SW 1271 (cell line): ENCODE measurements around the gene STXBP2.
A peak's percentile ranks its signal among the peaks of the same experiment; 100 is the strongest.

Experiments
- DNase-seq, 2 experiments: peaks; one replicate each; lab custom pipeline; 2025; lab: John Stamatoyannopoulos, UW

The STXBP2 gene

DNA sequence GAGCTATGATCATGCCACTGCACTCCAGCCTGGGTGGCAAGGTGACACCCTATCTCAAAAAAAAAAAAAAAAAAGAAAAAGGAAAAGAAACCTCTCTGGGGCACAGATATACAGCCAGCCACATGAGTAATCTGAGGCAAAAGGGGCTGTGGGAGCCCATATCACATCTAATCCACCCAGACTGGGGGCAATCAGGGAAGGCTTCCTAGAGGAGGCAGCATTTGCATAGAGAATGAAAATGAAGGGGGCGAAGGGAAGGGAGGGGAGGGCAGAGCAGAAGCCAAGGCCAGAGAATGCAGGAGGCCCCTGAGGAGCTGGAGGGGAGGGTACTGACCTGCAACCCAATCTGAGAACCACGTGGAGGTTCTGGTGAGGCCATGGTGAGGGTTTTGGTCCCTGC is 13.2 kb downstream of the STXBP2 start:
- no peak for DNase-seq

DNA sequence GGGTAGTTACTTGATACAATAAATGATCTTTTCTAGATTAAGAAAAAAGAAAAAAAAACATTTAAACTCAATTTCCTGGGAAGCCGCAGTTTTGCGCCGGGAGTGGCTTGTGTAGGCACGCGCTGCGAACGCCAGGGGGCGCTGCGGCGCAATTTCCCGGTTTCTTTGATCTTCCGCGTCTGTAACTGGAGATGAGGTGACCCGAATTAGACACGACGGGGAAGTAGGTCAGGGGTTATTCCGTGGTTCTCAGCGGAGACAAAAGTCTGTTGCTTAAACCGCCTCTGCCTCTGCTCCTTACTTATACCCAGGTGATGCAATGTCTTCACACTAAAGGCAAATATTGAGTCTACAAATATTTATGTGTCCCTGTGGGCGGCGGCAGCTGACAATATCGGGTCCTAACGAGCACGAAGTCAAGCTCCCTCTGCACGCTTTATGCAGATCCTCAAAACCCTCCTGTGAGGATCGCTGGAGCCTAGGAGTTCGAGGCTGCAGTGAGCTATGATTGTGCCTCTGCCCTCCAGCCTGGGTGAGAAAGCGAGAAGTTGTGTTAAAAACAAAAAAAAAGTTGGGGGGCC is 15.2 kb downstream of the STXBP2 start:
- peak in 1 of 2 experiments; percentile 59 for DNase-seq

GRCh38 chr19:7654401-7654800 is 17.5 kb downstream of the STXBP2 start:
- DNase-seq, result no peak

GRCh38 chr19:7655581-7655980 is 18.7 kb downstream of the STXBP2 start:
- no peak for DNase-seq

- DNase-seq, result no peak
Measured at GRCh38 chr19:7657131-7657751, 20.3 kb downstream of the STXBP2 start.

DNA sequence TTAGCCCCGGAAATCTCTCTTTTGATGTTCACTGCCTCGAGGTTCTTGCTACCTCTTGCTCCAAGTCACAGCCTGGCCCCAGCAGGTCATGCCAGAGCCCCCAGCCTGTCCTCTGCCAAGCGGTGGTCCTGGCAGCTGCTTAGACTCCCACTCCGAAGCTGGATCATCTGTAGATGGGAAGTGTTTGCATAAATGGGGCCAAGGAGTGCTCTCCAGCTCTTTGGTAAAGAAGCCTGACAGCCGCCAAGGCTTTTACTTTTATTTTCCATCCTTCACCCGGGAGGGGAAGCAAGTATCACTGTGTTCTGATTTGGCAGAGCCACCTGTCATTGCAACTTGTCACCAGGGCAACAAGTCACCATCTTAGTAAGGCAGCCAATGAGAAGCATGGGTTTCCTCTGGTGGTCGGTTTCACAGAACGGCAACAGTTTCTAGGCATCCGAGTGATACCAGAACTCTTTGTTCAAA is 21.3 kb downstream of the STXBP2 start:
- DNase-seq, result no peak

- DNase-seq, result no peak
Measured at GRCh38 chr19:7661744-7662538, 25.0 kb downstream of the STXBP2 start.

- no peak for DNase-seq
Measured at GRCh38 chr19:7662657-7663056, 25.7 kb downstream of the STXBP2 start.

DNA sequence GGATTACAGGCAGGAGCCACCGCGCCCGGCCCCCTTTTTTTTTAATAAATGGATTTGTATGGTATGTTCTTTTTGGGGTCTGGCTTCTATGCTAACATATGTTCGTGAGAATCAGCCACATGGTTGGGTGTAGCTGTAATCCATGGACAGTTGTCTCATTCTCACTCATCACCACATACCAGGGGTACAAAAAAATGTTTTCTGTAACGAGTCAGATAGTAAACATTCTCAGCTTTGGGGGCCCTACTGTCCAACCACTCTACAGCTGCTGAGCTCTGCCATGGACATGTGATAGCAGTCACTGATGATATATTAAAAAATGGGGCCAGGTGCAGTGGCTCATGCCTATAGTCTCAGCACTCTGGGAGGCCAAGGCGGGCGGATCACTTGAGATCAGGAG is 26.8 kb downstream of the STXBP2 start:
- no peak for DNase-seq

DNA sequence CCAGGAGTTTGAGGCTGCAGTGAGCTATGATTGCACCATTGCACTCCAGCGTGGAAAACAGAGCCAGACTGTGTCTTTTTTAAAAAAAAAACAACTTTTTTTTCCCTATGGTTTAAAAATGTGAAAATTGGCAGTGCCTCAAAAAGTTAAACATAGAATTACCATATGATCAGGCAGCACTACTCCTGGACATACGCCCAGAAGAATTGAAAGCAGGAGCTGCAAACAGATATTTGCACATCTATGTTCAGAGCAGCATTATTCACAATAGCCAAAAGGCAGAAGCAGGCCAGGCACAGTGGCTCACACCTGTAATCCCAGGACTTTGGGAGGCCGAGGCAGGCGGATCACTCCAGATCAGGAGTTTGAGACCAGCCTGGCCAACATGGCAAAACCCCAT is 28.2 kb downstream of the STXBP2 start:
- DNase-seq, result no peak

- DNase-seq, result no peak
Measured at GRCh38 chr19:7668842-7669241, 31.9 kb downstream of the STXBP2 start, which contains the start of gene RETN. TSS of gene RETN (plus strand) at chr19:7669049. CDS start at chr19:7669327, 278 bp downstream.

GRCh38 chr19:7669641-7670040 is 32.7 kb downstream of the STXBP2 start:
- no peak for DNase-seq

GRCh38 chr19:7670150-7670783 is 33.4 kb downstream of the STXBP2 start:
- no peak for DNase-seq

DNA sequence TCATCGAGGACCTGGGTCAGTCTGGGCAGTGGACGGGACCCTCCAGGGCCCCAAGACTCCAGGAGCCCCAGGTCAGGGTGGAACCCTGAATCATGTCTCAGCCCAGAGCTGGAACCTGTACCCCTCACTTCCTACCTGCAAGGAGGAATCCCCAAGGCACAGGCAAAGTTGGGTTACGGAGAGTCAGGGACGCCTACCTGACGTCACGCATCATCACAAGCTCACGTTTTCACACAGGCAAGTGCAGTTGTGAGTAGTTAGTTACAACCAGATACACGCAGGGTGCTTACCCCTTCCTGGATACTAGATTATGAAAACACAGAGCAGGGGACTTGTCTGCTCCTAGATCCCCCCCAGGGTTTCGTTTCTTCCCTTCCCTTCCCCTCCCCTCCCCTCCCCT is 33.9 kb downstream of the STXBP2 start:
- DNase-seq, result no peak

GRCh38 chr19:7672522-7672921 is 35.6 kb downstream of the STXBP2 start:
- DNase-seq, result no peak

DNA sequence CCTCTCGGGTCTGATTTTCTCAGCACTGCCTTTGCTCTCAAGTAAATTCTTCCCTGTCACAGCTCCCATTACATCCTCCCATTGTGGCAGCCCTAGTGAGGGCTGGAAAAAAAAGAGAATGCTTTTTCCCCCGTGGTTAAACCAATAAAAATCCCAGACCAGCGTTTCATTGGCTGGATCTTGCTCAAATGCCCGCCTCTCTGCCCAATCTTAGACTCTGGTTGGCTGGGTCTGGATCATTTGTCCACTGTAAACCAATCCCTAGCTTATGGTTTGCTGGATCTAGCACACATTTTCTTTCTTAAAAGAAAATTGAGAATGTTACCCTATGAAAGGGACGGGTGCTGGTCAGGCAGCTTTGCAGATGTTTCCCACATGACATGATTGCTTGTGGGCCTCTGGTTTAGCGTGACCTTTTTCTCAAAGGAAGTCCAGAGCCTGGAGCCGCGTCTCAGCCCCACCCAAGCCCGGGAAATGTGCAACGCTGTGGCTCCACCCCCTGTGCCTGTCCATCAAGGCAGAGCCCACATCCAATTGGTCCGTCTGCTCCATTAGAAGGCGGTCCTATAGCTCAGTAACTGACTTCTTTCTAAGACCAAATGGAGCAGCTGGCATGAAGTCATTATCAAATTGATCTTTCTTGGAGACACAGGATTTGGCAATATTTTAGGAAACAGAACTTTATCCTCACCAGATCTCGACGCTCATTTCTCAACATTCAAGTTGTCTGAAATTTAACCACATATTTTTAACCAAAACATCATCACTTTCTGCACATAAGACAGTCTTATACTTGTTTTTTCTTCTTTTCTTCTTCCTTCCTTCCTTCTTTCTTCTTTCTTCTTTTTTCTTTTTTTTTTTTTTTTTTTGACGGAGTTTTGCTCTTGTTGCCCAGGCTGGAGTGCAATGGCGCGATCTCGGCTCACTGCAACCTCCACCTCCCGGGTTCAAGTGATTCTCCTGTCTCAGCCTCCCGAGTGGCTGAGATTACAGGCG is 37.4 kb downstream of the STXBP2 start:
- peak in 1 of 2 experiments; percentile 38 for DNase-seq

- no peak for DNase-seq
Measured at GRCh38 chr19:7676376-7676775, 39.5 kb downstream of the STXBP2 start.

DNA sequence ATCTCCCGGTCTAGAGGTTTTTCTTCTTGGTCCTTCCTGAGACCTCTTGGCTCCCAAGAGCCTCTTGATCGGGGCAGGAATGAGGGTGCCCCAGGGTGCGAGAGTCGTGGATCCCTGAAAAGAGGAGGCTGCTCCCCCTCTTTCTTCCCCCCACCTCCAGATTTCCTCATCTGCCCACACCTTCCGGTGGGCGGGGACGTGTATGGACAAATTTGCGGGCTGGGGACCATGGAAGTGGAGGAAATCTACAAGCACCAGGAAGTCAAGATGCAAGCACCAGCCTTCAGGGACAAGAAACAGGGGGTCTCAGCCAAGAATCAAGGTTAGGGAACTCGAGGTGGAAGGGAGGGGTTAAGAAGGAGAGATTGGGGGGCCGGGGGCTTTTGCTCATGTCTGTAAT is 39.9 kb downstream of the STXBP2 start, which contains the start of gene MCEMP1:
Gene MCEMP1, plus strand, starts transcription at position 237 of the 400 bp plus-strand sequence. Its CDS starts 31 bp downstream, at position 268.
- DNase-seq, result no peak

DNA sequence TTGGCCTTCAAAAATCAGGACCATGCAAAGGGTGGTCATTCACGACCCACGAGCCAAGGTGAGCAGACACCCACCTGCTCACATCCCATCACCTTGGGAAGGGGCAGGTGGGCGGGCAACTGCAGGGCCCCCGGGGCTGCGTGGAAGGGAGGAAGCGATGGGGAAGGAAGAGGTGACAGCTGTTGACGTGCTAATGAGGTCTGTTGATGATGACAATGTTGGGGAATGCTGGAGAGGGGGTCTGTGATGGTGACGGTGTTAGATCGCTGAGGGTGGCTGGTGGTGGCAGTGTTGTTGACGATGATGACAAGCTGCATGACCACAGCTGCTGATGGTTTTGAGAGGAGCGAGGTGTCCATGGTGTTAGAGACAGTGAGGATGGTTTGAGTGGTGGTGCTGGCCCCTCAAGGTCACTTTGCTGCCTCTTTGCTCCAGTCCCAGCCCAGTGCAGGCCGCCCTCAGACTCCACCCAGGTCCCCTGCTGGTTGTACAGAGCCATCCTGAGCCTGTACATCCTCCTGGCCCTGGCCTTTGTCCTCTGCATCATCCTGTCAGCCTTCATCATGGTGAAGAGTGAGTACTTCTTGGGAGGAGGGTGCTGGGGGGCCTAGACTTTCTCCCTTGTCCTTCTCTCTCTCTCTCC is 40.9 kb downstream of the STXBP2 start:
- no peak for DNase-seq

GRCh38 chr19:7678971-7679751 is 42.3 kb downstream of the STXBP2 start:
- DNase-seq, result no peak
